Gastroesophageal sphincter (tissue), 3 donors: ENCODE data around the gene NRBP1.

ENCODE experiments used
- EP300 ChIP-seq: sonication (generic); formaldehyde crosslinking; IDR thresholded peaks from one replicate; pipeline ENCODE4 v1.6.1; 2017; ENCODE audit warnings: antibody characterized with exemption, mild to moderate bottlenecking
- POLR2A ChIP-seq, 2 donors: fragments of 450-650 bp; IDR thresholded peaks; one replicate each; pipeline ENCODE4 v1.6.1; 2017; ENCODE audit warnings: antibody characterized with exemption in 2 of 2, mild to moderate bottlenecking in 2 of 2, moderate library complexity in 1 of 2
- POLR2AphosphoS5 ChIP-seq: sonication (generic); formaldehyde crosslinking; IDR thresholded peaks from one replicate; pipeline ENCODE4 v1.6.1; 2017; ENCODE audit warnings: antibody characterized with exemption
- TF ChIP-seq, protein P1 (sequence below), 4 experiments: fragments of 200-600 bp in 2 of 4; fragments of 450-650 bp in 2 of 4; sonication (generic) in 1 of 4; IDR thresholded peaks; one replicate each; pipeline ENCODE4 v1.5.1; 2017 to 2019; ENCODE audit warnings: antibody characterized with exemption in 4 of 4, mild to moderate bottlenecking in 2 of 4, moderate library complexity in 2 of 4

DNA sequence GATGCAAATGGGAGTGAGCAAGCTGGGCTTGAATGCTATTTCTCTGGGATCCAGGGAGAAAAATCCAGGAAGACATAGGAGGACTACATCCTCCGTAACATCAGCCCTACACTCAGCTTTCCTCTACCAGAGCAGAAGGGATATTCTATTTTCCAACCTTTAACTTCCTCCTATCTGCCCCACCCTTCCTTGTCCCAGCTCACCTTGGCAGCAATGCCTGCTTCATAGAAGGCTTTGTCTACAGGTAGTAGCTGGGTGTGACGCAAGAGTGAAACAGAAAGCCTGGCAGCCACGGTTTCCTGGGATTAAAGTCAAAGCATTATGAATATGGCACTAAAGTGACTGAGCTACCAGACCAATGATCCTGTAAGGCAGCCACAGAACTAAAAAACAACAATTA lies 17.6 kb downstream of the NRBP1 start:
- TF ChIP-seq, protein P1, sequence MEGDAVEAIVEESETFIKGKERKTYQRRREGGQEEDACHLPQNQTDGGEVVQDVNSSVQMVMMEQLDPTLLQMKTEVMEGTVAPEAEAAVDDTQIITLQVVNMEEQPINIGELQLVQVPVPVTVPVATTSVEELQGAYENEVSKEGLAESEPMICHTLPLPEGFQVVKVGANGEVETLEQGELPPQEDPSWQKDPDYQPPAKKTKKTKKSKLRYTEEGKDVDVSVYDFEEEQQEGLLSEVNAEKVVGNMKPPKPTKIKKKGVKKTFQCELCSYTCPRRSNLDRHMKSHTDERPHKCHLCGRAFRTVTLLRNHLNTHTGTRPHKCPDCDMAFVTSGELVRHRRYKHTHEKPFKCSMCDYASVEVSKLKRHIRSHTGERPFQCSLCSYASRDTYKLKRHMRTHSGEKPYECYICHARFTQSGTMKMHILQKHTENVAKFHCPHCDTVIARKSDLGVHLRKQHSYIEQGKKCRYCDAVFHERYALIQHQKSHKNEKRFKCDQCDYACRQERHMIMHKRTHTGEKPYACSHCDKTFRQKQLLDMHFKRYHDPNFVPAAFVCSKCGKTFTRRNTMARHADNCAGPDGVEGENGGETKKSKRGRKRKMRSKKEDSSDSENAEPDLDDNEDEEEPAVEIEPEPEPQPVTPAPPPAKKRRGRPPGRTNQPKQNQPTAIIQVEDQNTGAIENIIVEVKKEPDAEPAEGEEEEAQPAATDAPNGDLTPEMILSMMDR (IDR thresholded peaks at IDR 0.05): no peak
- TF ChIP-seq EP300: no peak
- TF ChIP-seq POLR2AphosphoS5: no peak
- no peak for TF ChIP-seq POLR2A (IDR thresholded peaks at IDR 0.05)
